Measurements from ENCODE around the gene TTC7B. TPM values are rescaled to one million over a fixed set of nuclear protein-coding genes. Genes with fewer than 3 reads are reported as not detected.

Gene TTC7B
- total RNA-seq, 1 experiment from 2014 or later, result 9.6 TPM

- H3K9me3 Mint-ChIP-seq (ENCODE audit: low read depth, unreplicated experiment), result no peaks in the 10 kb centered on the region
- TF ChIP-seq, protein P1, sequence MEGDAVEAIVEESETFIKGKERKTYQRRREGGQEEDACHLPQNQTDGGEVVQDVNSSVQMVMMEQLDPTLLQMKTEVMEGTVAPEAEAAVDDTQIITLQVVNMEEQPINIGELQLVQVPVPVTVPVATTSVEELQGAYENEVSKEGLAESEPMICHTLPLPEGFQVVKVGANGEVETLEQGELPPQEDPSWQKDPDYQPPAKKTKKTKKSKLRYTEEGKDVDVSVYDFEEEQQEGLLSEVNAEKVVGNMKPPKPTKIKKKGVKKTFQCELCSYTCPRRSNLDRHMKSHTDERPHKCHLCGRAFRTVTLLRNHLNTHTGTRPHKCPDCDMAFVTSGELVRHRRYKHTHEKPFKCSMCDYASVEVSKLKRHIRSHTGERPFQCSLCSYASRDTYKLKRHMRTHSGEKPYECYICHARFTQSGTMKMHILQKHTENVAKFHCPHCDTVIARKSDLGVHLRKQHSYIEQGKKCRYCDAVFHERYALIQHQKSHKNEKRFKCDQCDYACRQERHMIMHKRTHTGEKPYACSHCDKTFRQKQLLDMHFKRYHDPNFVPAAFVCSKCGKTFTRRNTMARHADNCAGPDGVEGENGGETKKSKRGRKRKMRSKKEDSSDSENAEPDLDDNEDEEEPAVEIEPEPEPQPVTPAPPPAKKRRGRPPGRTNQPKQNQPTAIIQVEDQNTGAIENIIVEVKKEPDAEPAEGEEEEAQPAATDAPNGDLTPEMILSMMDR (IDR thresholded peaks at IDR 0.05; ENCODE audit: unreplicated experiment), result no peak
- CTCF ChIA-PET, result no interaction called here
- H3K36me3 Mint-ChIP-seq (ENCODE audit: insufficient read depth, unreplicated experiment), result no peaks in the 10 kb centered on the region
- no peak overlapping the region for H3K27ac Mint-ChIP-seq (ENCODE audit: unreplicated experiment)
- intact Hi-C loops (cut with micrococcal nuclease; ENCODE audit: unreplicated experiment), result no loop called here
- no peak for DNase-seq
- H3K27me3 Mint-ChIP-seq (ENCODE audit: unreplicated experiment), result no peaks in the 10 kb centered on the region
- no peaks in the 10 kb centered on the region for H3K4me1 Mint-ChIP-seq (ENCODE audit: low read depth, unreplicated experiment)
- no peak overlapping the region for H3K4me3 Mint-ChIP-seq (ENCODE audit: low read depth, unreplicated experiment)
- no TSS peak for BruUV-seq (replicated peaks)
Observed at GRCh38 chr14:90742252-90742651, 74.0 kb downstream of the TTC7B start.

GRCh38 chr14:90741682-90741946, 74.6 kb downstream of the TTC7B start:
- no peaks in the 10 kb centered on the region for H3K27me3 Mint-ChIP-seq (ENCODE audit: unreplicated experiment)
- DNase-seq, result no peak
- H3K27ac Mint-ChIP-seq (ENCODE audit: unreplicated experiment), result no peak overlapping the region
- CTCF ChIA-PET, result no interaction called here
- no peak overlapping the region for H3K4me3 Mint-ChIP-seq (ENCODE audit: low read depth, unreplicated experiment)
- no peaks in the 10 kb centered on the region for H3K9me3 Mint-ChIP-seq (ENCODE audit: low read depth, unreplicated experiment)
- no peaks in the 10 kb centered on the region for H3K36me3 Mint-ChIP-seq (ENCODE audit: insufficient read depth, unreplicated experiment)
- H3K4me1 Mint-ChIP-seq (ENCODE audit: low read depth, unreplicated experiment), result no peaks in the 10 kb centered on the region
- no TSS peak for BruUV-seq (replicated peaks)
- TF ChIP-seq, protein P1 (IDR thresholded peaks at IDR 0.05; ENCODE audit: unreplicated experiment), result no peak
- intact Hi-C loops (cut with micrococcal nuclease; ENCODE audit: unreplicated experiment), result no loop called here

- no peaks in the 10 kb centered on the region for H3K4me1 Mint-ChIP-seq (ENCODE audit: low read depth, unreplicated experiment)
- CTCF ChIA-PET, result no interaction called here
- TF ChIP-seq, protein P1 (IDR thresholded peaks at IDR 0.05; ENCODE audit: unreplicated experiment), result no peak
- H3K27me3 Mint-ChIP-seq (ENCODE audit: unreplicated experiment), result no peaks in the 10 kb centered on the region
- H3K4me3 Mint-ChIP-seq (ENCODE audit: low read depth, unreplicated experiment), result no peak overlapping the region
- intact Hi-C loops (cut with micrococcal nuclease; ENCODE audit: unreplicated experiment), result no loop called here
- DNase-seq, result no peak
- no peaks in the 10 kb centered on the region for H3K9me3 Mint-ChIP-seq (ENCODE audit: low read depth, unreplicated experiment)
- no TSS peak for BruUV-seq (replicated peaks)
- H3K36me3 Mint-ChIP-seq (ENCODE audit: insufficient read depth, unreplicated experiment), result no peaks in the 10 kb centered on the region
- no peak overlapping the region for H3K27ac Mint-ChIP-seq (ENCODE audit: unreplicated experiment)
Observed at GRCh38 chr14:90740946-90741681, 75.1 kb downstream of the TTC7B start.

- no peaks in the 10 kb centered on the region for H3K36me3 Mint-ChIP-seq (ENCODE audit: insufficient read depth, unreplicated experiment)
- no peaks in the 10 kb centered on the region for H3K9me3 Mint-ChIP-seq (ENCODE audit: low read depth, unreplicated experiment)
- no peak overlapping the region for H3K27ac Mint-ChIP-seq (ENCODE audit: unreplicated experiment)
- CTCF ChIA-PET, result no interaction called here
- no peak overlapping the region for H3K4me3 Mint-ChIP-seq (ENCODE audit: low read depth, unreplicated experiment)
- H3K4me1 Mint-ChIP-seq (ENCODE audit: low read depth, unreplicated experiment), result no peaks in the 10 kb centered on the region
- no TSS peak for BruUV-seq (replicated peaks)
- TF ChIP-seq, protein P1 (IDR thresholded peaks at IDR 0.05; ENCODE audit: unreplicated experiment), result no peak
- no peak for DNase-seq
- H3K27me3 Mint-ChIP-seq (ENCODE audit: unreplicated experiment), result no peaks in the 10 kb centered on the region
- intact Hi-C loops (cut with micrococcal nuclease; ENCODE audit: unreplicated experiment), result no loop called here
Observed at GRCh38 chr14:90740081-90740480, 76.1 kb downstream of the TTC7B start.

Data from Calu3 (cell line).